NCI-H510A (cell line): ENCODE data around the gene RTCB.
"Not testable (repeated sequence)": the region's sequence is repeated elsewhere in the genome, so short reads cannot be mapped to it uniquely, and the experiment has no call there.

Source experiments
- DNase-seq: peaks from one replicate; lab custom pipeline; 2025; lab: John Stamatoyannopoulos, UW

RTCB gene

DNA sequence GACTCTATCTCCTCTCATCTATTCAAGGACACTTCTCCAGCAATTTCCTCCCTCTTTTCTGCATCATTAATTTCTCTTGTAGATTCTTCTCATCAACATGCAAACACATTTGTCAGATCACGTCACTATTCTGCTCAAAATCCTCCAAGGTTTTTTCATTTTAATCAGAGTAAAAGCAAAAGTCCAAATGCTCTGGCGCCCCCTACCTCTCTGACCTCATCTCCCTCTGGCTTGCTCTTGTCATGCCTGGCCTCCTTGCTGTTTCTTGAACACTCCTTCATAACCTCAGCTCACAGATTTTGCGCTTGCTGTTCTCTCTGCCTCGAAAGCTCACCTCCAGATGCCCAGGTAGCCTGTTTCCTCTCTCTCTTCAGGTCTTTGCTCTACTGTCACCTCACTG lies 22.4 kb downstream of the RTCB start:
- no peak for DNase-seq

DNA sequence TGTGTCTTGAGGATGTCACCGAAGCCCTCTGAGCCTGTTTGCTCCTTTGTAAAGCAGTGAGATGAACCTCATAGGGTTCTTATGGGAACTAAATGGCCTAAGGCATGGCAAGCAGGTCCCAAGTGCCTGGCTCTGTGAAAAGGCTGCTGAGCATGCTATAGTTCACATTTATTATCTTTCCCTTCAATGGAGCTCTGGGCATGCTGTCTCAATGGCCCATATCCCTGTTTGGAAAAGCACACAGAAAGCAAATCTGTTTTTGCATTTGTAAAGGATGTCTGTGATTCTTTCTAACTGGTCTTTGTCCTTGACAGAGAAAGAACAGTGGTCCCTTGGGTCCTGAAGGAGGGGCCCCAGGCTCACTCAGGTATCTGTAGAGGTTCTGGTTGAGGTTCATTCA lies 26.4 kb downstream of the RTCB start:
- DNase-seq: no peak

DNA sequence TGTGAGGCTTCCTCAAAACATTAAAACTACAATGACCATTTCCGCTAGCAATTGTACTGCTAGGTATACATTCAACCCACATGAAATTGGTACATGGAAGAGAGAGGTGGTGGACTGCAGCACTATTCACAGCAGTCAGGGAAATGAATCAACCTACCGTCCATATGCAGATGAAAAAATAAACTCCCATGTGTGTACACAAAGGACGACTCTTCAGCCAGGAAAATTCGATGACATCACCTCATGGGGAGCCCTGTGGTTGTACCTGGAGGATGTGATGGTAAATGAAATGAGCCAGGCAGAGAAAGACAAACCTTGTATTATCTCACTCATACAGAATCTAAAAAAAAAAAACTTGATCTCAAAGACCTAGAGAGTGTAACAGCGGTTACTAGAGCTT lies 31.1 kb downstream of the RTCB start:
- no peak for DNase-seq

DNA sequence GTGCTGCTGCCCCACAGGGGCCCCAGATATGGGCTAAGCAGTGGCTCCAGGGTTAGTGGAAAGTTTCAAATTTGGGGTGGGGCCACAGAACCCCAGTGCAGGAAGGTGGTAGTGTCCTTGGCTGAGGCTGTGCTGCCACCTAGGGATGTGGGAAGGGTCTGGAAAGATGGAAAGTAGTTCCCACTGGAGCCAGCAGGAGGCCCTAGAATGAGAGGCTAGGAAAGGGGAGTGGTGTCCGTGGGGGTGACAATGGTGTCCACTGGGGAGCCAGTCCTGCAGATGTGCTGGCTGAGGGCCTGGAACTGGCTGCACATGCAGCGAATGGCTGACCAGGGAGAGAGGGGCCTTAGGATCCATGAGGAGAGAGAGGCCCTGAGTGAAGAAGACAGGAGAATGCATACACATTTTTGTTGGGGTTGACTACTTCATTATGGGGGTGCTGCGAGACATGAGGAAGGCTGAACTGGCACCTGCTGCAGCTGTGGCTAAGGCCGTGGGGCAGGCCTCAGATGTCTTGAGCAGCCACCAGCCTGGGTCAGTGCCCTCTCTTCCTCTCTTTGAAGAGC lies 33.3 kb downstream of the RTCB start:
- no peak for DNase-seq

DNA sequence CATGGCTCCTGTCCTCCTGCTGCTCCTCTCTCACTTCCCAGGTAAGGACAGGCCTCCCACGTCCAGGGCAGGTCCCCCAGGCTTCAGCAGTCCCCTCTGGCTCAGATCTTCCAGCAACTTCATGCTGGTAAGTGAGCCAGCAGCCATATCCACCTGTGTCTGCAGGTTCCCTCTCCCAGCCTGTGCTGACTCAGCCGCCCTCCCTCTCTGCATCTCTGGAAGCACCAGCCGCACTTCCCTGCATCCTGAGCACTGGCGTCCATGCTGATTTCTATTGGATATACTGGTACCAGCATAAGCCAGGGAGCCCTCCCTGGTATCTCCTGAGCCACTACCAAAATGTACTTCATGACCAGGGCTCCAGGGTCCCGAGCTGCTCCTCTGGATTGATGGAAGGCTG lies 35.4 kb downstream of the RTCB start:
- DNase-seq: no peak

DNA sequence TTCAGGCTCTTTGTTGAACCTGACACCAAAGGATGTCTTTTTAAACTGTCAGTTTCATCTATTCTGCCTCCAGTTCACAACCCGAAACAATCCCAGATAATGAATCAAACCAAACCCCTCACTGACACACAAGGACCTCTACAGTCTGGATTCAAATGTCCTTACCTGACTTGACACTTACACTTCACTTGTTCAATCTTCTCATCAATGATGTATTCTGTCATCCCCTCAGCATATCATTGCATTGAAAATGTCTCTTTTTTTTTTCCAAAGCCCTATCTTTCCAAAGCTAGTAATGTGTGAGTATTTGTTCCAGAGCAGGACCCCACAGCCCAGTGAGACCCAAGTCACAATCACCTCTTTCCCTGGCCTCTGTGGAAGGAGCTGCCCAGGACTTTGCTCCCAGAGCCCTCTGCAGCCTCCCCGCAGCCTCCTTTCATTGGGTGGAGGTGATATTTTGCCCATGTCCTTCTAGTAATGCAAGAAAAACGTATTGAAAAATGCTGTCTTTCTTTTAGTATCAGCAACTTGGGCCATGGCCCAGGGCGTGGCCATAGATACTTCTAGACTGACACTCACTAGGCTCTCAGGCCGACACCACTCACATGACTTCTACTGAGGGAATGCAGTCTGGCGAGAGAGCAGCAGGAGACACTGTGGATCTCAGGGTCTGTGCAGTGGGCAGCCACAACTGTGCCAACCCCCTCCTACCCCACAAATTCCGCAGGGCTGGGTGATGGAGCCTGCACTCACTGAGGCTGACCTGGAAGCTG lies 36.2 kb downstream of the RTCB start:
- no peak for DNase-seq

DNA sequence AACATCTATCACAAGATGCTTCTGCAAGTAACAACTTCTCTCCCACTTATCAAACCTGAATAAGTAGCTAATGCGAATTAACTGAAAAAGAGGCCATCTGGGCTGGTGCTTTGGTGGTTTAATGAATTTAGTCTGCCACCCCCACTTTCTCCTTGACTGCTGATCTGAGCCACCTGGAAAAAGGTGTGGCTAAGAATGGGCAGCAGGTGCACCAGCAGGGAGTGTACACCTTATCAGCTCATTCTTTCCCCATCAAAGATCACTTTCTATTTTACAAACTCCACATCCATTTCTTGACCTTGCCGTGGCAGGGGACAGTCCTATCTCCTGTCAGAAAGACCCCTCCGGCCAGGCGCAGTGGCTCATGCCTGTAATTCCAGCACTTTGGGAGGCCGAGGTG lies 47.8 kb downstream of the RTCB start:
- DNase-seq: no peak

DNA sequence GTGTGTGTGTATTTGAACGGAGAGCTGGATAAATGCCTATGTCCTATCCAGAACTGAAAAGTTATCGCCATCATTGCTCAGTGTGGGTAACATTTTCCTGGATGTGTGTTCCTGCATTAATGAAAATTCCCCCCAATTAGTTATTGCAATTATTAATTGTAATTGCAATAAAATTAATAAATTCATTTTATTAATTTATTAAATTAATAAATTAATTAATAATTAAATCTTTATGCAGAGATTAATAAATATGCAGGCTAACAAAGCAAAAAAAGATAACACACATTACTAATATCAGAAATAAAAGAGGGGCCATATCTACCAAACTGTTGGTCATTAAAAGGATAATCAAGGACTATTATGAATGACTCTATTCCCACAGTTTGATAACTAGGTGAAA lies 50.8 kb downstream of the RTCB start:
- DNase-seq: no peak

DNA sequence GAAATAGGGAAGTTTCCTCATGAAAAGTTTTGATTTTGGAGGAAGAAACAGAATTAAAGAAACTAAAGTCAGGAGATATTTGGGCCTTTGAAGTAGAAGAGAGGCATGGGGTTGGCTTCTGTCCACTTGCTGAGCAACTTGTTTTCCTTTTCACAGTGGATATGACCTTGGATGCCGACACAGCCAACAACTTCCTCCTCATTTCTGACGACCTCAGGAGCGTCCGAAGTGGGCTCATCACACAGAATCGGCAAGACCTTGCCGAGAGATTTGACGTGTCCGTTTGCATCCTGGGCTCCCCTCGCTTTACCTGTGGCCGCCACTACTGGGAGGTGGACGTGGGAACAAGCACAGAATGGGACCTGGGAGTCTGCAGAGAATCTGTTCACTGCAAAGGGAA lies 52.0 kb downstream of the RTCB start:
- not testable (repeated sequence) for DNase-seq

DNA sequence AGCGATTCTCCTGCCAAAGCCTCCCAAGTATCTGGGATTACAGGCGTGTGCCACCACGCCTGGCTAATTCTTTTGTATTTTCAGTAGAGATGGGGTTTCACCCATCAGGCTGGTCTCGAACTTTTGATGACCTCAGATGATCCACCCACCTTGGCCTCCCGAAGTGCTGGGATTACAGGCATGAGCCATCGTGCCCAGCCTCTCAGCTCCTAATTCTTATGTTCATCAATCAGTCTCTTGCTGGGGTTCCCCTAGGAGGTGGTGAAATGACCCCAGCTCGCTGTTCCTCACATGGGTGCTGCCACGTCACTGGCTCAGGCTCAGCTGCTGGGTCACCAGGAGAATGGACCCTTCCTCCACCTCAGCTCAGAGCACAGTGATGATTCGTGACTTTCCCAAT lies 54.5 kb downstream of the RTCB start, which contains the start of gene RFPL3:
TSS of gene RFPL3 (plus strand) at position 301 of the 400 bp plus-strand sequence. CDS start 205 bp downstream, outside the sequence.
- DNase-seq: not testable (repeated sequence)

DNA sequence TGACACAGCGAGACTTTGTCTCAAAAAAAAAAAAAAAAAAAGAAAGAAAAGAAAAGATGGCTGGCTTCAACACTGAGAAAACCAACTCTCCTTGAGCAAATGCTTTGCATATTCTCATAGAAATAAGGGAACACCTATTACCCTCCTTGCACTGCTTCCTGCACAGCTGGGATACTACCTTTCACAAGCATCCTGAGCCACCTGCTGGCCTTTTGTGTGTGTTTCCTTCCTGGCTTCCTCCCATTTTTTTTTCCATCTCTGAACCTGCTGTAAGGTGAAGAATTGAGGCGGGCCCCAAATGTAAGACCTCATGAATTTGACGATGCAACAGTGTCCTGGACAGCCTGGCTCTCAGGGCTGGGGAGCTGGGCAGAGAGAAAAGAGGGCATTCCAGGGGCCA lies 56.3 kb downstream of the RTCB start:
- no peak for DNase-seq

DNA sequence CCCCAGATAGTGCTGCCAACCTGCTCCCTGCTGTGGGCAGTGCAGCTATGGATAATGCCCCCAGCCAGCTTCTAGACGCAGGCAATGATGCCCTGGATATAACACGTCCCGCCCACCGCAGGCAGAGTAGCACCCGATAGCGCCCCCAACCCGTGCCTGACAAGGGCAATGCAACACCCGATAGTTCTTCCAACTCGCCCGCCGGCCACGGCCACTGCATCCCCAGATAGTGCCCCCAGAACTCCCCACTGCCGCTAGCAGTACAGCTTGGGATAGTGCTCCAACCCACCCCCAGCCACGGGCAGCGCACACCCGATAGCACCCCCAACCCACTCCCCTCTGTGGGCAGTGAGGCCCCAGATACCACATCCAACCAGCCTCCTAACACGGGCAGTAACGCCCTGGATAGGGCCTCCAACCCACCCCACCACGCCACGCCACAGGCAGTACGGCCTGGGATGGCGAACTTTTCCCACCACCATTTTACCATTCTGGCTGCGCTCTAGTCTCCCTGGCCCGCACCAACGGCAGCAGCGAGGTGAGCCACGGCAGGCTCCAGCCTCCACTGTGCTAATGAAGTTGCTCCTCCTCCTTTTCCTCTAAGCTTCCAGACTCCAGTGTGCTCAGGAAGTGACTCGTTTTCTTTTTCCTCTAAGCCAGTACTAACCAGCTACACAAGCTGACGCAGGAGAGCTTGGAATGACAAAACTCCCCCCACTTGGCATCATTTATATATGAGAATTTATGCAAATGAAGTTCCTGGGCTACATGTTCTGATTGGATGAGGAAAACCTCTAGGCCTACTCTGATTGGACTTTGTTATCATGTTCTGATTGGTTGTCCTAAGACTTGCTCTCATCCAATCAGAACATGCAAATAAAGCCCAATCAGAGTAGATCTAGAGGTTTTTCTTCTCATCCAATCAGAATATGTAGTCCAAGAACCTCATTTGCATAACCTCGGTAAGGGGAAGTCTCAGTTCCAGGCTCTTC lies 57.4 kb downstream of the RTCB start:
- DNase-seq: no peak

DNA sequence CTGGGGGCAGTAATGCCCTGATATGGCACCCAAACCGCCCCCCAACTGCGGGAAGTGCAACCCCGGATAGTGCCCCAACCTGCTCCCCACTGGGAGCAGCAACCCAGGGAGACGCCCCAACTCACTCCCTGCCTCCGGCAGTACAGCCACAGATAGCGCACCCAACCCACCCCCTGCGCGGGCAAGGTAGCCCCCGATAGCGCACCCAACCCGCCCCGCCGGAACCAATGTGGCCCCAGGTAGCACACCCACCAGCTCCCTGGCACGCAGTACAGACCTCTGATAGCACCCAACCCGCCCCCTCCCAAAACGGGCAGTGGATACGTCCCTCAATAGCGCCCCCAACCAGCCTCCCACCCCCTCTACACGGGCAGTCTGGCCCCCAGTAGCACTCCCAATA lies 58.2 kb downstream of the RTCB start:
- no peak for DNase-seq

DNA sequence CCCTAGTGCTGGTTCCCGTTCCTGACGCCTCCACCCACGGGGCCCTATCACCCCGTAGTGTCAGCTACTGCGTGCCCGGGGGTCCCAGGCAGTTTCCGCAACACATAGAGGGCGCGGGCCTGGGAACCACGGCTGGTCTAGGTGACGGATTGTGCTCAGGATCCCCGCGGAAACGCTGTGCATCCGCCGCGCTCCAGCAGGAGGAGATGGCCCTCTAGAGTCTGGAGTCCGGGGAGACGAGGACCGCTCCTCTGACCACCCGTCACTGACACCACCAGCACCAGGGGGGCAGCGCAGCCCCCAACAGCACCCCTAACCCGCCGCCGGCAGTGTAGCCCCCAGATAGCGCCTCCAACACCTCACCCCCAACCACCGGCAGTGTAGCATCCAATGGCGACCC lies 58.8 kb downstream of the RTCB start:
- DNase-seq: no peak

DNA sequence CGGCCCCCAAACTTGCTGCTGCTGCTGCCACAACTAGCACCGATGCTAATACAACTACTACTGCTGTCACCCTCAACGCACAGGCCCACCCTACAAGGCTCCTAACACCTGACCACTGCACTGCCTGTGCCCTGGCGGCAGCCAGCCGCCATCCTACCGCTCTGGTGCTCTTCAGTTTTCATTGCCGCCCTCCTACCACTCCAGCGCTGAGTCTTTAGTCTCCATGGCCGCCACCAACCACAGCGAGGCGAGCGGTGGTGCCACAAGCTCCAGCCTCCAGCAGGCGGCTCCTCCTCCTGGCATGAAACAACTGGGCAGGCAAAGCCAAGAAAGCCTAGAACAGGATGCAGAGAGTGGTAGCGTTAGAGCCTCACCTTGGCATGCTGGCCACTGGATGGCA lies 59.4 kb downstream of the RTCB start:
- DNase-seq: no peak

DNA sequence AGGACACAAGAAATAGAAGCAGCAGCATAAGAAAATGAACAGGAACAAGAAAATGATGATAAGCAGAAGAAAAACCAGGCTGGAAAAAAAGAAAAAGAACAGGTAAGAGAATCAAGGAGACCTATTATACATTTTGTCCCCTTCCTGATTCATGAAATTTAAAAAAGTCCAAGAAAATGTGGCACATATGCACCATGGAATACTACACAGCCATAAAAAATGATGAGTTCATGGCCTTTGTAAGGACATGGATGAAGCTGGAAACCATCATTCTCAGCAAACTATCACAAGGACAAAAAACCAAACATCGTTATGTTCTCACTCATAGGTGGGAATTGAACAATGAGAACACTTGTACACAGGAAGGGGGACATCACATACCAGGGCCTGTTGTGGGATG lies 60.2 kb downstream of the RTCB start:
- DNase-seq: not testable (repeated sequence)

DNA sequence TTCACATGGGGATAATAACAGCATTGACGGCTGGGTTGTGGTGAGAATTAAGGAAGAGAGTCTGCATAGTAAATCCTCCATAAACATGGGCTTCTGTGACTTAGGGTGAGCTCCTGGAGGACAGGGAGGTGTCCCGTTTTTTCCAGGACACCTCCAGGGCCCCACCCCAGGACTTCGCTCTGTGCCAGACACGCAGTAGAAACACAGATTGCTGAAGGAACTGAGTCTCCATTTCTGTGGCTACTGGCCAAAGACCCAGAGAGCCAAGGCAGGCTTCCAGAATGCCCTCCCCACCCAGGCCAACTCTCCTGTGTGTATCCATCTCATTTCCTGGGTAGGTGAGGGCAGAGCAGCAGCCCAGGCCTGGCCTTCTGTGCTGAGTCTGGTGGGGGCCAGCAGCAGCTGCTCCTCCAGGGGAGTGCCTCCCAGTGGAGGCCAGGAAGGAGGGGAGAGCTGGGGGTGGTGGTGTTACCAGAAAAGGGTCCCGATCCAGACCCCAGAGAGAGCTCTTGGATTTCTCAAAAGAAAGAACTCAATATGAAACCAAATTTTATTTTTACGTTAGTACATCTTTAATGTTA lies 63.9 kb downstream of the RTCB start:
- no peak for DNase-seq

DNA sequence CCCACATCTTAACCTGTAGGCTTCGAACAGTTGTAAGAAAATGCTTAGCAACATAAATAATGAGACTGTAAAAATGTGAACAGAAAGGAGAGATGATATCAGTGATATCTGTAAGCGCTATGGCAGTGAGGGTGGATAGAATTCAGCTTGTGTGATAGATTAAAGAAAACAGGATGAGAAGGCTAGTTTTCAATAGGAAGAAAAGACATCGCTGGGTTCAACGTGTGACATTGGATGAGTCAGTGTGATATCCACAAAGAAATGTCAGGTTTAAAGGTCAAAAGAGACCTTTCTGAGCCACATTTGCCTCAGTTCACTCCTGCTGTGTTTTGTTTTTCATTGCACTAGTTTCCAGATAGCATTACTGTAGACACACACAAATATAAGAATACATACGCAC lies 68.1 kb downstream of the RTCB start:
- no peak for DNase-seq

DNA sequence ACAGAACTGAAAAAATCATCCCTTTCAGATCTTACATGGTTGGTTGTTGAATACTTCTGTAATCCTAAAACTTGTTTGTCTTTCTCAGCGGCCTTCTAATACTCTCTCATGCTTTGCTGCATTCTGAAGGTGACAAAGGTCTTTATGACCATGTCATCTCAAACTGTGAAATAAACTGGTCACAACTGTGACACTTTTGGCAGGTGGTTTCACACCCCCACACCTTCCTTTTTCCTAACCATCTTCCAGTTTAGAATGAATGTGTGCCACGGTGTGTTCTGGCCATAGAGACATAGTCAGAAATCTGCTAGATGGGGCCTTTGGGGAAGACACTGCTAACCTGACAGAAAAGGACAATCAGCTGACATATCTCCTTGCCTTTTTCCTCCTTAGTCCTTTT lies 69.1 kb downstream of the RTCB start:
- DNase-seq: no peak

DNA sequence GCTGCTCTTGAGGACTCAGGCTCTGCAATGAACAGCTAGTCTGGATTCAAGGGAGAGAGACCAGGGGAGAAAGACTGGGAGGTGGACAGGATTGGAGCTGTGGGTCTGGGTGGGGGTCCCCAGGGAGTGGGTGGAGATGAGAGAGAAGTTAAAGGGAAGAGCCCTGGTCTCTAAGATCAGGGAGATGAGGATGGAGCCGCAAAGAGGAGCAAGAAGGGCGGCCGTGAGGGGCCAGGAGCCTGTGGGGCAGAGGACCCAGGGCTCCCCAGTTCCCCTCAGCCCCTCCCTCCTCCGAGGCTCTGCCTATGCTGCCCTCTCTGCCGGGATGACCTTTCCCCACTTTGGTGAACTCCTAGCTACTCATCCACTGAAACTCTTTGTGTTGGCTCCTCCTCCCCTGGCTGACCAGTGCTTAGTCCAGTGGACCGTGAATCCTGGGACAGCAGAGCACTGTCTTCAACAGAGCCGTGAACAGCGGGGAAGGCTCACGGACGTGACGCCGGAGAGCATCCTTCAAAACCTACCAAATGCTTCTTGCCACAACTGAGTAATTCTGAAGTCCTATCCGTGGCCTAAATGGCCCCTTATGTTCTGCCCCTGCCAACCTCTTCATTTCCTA lies 70.8 kb downstream of the RTCB start:
- no peak for DNase-seq

DNA sequence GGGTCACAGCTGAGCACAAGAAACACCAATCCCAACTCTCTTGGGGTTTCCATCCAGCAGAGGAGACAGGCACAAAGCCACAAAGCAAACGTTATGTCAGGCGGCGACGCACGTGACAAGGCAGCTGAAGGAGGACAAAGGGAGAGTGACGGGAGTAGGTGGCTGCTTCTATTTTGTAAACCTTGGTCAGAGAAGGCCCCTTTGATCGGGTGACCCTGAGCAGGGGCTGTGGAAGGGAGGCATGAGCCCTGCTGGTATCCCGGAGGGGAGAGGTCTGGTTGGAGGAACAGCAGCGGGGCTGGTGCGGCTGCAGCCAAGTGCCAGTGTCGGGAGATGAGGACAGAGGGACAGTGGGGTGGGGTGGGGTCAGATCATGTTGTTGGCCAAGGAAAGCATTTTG lies 71.6 kb downstream of the RTCB start:
- DNase-seq: no peak
